ENCODE results near the gene JAM2.
"Not testable (repeated sequence)": the region's sequence is repeated elsewhere in the genome, so short reads cannot be mapped to it uniquely, and the experiment has no call there.

JAM2 gene

GRCh38 chr21:25646474-25646873 lies 7.4 kb downstream of the JAM2 start:
- DNase-seq: no peak

- no peak for DNase-seq
These were observed 8.6 kb downstream of the JAM2 start for GRCh38 chr21:25647647-25648046.

- no peak for DNase-seq
These were observed 10.1 kb downstream of the JAM2 start for GRCh38 chr21:25649146-25649545.

- DNase-seq: no peak
These were observed 17.4 kb downstream of the JAM2 start for GRCh38 chr21:25656412-25656811.

- DNase-seq: no peak
These were observed 18.1 kb downstream of the JAM2 start for GRCh38 chr21:25657140-25657539.

GRCh38 chr21:25658427-25659035 lies 19.5 kb downstream of the JAM2 start:
- DNase-seq: no peak

GRCh38 chr21:25660233-25660632 lies 21.2 kb downstream of the JAM2 start:
- DNase-seq: peak; percentile 5

GRCh38 chr21:25664491-25664931 lies 25.5 kb downstream of the JAM2 start:
- DNase-seq: no peak

- no peak for DNase-seq
These were observed 31.7 kb downstream of the JAM2 start for GRCh38 chr21:25670726-25671125.

- DNase-seq: no peak
These were observed 37.4 kb downstream of the JAM2 start for GRCh38 chr21:25676451-25676850.

- DNase-seq: no peak
These were observed 43.3 kb downstream of the JAM2 start for GRCh38 chr21:25682382-25682781.

- no peak for DNase-seq
These were observed 48.7 kb downstream of the JAM2 start for GRCh38 chr21:25687787-25688186.

GRCh38 chr21:25688275-25689155 lies 49.5 kb downstream of the JAM2 start:
- no peak for DNase-seq

GRCh38 chr21:25689226-25689625 lies 50.2 kb downstream of the JAM2 start:
- no peak for DNase-seq

- DNase-seq: no peak
These were observed 52.9 kb downstream of the JAM2 start for GRCh38 chr21:25691976-25692375.

- DNase-seq: not testable (repeated sequence)
These were observed 56.4 kb downstream of the JAM2 start for GRCh38 chr21:25695461-25695860.

GRCh38 chr21:25700741-25701140 lies 61.7 kb downstream of the JAM2 start:
- DNase-seq: no peak

GRCh38 chr21:25701529-25701928 lies 62.5 kb downstream of the JAM2 start:
- DNase-seq: no peak

- peak; percentile 56 for DNase-seq
These were observed 69.5 kb downstream of the JAM2 start for GRCh38 chr21:25708467-25709065.

- no peak for DNase-seq
These were observed 70.7 kb downstream of the JAM2 start for GRCh38 chr21:25709684-25710265.

GRCh38 chr21:25710550-25710949 lies 71.5 kb downstream of the JAM2 start:
- DNase-seq: no peak

GRCh38 chr21:25714066-25714465 lies 75.0 kb downstream of the JAM2 start:
- DNase-seq: not testable (repeated sequence)

GRCh38 chr21:25717491-25718147 lies 78.6 kb downstream of the JAM2 start:
- no peak for DNase-seq

Measured in NCI-H69 (cell line).